ENCODE data around the gene GSX1.

DNA sequence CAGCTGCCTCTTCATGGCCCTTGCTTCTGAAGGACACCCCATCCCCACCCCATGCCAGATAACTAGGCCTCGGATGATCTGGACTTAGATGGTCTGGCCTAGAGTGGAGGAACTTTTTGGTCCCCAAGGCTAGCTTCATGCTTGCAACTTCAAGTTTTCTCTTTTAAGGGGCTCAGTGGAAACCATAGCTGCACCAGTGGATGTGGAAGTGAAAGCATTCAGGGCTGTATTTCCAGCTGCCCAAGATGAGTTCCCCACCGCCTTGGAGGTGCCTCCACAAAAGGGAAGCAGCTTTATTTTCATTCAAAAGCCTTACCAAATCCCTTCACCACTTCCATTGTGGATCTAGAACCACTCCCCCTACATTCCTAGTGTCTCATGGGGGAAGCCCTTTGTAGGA is 17.6 kb upstream of the GSX1 start:
- TF ChIP-seq POLR2A (IDR thresholded peaks at IDR 0.05) = no peak
- TF ChIP-seq, protein P1, sequence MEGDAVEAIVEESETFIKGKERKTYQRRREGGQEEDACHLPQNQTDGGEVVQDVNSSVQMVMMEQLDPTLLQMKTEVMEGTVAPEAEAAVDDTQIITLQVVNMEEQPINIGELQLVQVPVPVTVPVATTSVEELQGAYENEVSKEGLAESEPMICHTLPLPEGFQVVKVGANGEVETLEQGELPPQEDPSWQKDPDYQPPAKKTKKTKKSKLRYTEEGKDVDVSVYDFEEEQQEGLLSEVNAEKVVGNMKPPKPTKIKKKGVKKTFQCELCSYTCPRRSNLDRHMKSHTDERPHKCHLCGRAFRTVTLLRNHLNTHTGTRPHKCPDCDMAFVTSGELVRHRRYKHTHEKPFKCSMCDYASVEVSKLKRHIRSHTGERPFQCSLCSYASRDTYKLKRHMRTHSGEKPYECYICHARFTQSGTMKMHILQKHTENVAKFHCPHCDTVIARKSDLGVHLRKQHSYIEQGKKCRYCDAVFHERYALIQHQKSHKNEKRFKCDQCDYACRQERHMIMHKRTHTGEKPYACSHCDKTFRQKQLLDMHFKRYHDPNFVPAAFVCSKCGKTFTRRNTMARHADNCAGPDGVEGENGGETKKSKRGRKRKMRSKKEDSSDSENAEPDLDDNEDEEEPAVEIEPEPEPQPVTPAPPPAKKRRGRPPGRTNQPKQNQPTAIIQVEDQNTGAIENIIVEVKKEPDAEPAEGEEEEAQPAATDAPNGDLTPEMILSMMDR (IDR thresholded peaks at IDR 0.05) = no peak
